ENCODE data around the gene FAM228B.

The FAM228B gene

DNA sequence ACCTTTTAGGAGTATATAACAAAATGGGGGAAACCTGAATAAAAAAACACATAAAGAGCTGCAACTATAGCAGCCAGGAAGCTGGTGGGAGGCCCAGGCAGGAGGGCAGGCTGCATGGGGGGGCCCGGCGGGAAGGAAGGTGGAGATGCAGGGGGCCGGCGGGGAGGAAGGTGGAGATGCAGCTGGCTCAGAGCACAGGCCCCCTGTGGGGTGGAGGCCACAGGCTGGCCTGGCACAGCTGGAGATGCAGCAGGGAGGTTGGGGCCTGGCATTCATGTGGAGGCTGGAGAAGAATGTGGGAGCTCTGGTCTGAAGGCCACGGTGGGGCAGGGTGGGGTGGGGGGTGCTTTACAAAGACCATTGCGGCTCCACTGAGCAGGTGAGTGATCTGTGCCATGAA lies 83.0 kb downstream of the FAM228B start:
- Histone ChIP-seq H3K9me3 (no peaks in the 10 kb centered on the region), H3K27me3 (no peaks in the 10 kb centered on the region), H3K4me3 (no peak overlapping the region), H3K36me3 (peaks cover 72 to 100% (median 88%) of the 10 kb centered on the region in 3 donors), H3K4me1 (no peaks in the 10 kb centered on the region), H3K27ac (no peak overlapping the region)
- no peak for DNase-seq
- intact Hi-C loops (cut with DNase I; ENCODE audit: low total_unique reads) = no loop called here
- TF ChIP-seq, protein P1, sequence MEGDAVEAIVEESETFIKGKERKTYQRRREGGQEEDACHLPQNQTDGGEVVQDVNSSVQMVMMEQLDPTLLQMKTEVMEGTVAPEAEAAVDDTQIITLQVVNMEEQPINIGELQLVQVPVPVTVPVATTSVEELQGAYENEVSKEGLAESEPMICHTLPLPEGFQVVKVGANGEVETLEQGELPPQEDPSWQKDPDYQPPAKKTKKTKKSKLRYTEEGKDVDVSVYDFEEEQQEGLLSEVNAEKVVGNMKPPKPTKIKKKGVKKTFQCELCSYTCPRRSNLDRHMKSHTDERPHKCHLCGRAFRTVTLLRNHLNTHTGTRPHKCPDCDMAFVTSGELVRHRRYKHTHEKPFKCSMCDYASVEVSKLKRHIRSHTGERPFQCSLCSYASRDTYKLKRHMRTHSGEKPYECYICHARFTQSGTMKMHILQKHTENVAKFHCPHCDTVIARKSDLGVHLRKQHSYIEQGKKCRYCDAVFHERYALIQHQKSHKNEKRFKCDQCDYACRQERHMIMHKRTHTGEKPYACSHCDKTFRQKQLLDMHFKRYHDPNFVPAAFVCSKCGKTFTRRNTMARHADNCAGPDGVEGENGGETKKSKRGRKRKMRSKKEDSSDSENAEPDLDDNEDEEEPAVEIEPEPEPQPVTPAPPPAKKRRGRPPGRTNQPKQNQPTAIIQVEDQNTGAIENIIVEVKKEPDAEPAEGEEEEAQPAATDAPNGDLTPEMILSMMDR (IDR thresholded peaks at IDR 0.05) = no peak

DNA sequence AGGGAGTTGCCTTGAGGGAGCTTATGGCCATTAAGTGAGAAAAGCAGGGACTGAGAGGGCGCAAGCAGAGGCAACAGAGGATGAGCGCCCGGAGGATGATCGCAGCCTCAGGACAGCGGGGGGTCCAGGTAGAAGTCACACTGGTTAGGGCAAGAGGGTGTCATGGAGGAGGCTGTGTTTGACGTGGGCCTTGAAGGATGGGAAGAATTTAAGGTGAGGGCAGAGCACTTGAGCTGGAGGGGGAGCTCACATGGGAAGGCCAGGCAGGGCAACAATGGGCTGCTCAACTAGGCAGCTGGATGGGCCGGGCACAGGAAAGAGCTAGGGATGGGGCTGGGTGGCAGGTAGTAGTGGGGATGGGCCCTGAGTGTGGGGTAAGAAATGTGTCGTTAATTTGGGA lies 83.4 kb downstream of the FAM228B start:
- Histone ChIP-seq H3K27ac (no peak overlapping the region), H3K4me1 (no peaks in the 10 kb centered on the region), H3K27me3 (no peaks in the 10 kb centered on the region), H3K4me3 (no peak overlapping the region), H3K36me3 (peaks cover 77 to 100% (median 90%) of the 10 kb centered on the region in 3 donors), H3K9me3 (no peaks in the 10 kb centered on the region)
- intact Hi-C loops (cut with DNase I; ENCODE audit: low total_unique reads) = no loop called here
- TF ChIP-seq, protein P1 (IDR thresholded peaks at IDR 0.05) = no peak
- DNase-seq = no peak

DNA sequence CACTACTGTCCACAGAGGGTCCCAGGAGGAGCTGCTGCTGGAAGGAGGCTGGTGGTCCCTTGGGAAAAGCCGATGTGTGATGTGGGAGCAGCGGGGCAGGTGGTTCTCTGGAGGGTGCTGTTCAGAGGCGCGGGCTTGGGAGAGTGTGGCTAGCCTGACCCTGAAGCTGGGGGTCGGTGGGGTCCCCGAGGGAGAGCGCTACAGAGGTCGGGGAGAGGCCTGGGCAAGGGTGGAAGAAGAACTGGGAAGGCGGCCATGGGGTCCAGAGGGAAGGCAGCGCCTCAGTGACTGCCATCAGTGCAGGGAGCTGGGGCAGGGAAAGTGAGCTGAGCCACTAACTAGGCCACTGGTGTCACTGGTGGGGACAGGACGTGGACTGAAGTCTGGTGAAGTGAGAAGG lies 84.1 kb downstream of the FAM228B start:
- TF ChIP-seq, protein P1 (IDR thresholded peaks at IDR 0.05) = no peak
- Histone ChIP-seq H3K4me1 (no peaks in the 10 kb centered on the region), H3K9me3 (no peaks in the 10 kb centered on the region), H3K27ac (no peak overlapping the region), H3K4me3 (no peak overlapping the region), H3K36me3 (peaks cover 83 to 100% (median 96%) of the 10 kb centered on the region in 3 donors), H3K27me3 (no peaks in the 10 kb centered on the region)
- DNase-seq = no peak
- intact Hi-C loops (cut with DNase I; ENCODE audit: low total_unique reads) = no loop called here

DNA sequence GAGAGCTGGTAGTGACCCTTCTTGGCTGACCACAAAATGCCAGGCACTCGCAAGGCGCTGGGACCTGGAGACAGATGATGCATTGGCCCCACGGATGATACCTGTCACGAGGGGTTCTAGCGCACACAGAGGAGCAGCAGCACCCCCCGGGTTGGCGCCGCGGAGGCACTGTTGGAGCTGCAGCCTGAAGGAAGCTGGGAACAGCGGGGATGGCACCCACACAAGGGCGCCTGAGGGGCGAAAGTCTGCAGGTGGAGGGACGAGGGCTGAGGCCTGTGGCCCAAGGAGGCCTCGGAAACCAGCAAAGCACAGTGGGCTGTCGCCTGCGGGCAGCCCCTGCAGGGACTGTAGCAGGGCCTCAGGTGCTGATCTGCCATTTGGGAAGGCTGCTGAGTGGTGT lies 85.2 kb downstream of the FAM228B start:
- TF ChIP-seq, protein P1 (IDR thresholded peaks at IDR 0.05) = no peak
- intact Hi-C loops (cut with DNase I; ENCODE audit: low total_unique reads) = no loop called here
- H3K4me3 ChIP-seq = no peak overlapping the region
- H3K9me3 ChIP-seq = no peaks in the 10 kb centered on the region
- no peaks in the 10 kb centered on the region for H3K4me1 ChIP-seq
- DNase-seq = no peak
- no peaks in the 10 kb centered on the region for H3K27me3 ChIP-seq
- no peak overlapping the region for H3K27ac ChIP-seq
- H3K36me3 ChIP-seq = peaks cover 87 to 99% (median 98%) of the 10 kb centered on the region in 3 donors

DNA sequence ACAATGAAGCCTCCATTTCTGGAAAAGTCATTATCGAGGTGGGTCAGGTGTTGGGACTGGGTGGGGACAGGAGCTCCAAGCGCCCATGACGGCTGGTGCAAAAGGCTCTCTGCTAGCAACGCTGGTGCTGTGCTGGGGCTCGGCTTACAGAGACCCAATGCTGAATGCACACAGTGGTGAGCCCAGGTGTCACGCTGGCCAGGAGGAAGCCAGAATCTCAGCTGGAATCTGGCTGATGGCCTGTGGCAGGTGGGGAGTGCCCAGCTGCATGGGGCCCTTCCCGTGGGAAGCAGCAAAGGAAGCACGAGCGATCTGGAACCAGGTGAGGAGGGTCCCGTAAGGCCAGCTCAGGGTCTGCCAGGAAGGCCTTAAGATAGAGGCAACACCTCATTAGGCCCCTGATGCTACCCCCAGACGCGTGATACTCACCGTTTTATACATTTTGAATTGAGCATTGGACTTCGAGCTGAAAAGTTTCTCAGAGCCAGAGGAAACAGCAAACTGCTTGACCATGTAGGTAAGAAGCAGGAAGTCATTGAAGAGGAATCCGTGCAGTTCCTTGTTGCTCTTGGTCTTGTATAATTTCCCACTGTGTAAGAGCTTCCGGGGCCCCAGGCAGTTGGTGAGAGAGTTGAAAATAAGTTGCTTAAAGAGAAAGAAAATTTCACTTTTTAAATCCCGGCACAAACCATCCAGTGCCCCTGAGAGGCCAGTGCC lies 86.3 kb downstream of the FAM228B start:
- H3K9me3 ChIP-seq = no peaks in the 10 kb centered on the region
- intact Hi-C loops (cut with DNase I; ENCODE audit: low total_unique reads) = no loop called here

More for the DNA sequence above, 86.3 kb downstream of the FAM228B start:
- no peak overlapping the region for H3K27ac ChIP-seq
- no peaks in the 10 kb centered on the region for H3K4me1 ChIP-seq
- peaks cover 80 to 88% (median 88%) of the 10 kb centered on the region in 3 donors for H3K36me3 ChIP-seq
- no peak for DNase-seq
- no peak overlapping the region for H3K4me3 ChIP-seq
- H3K27me3 ChIP-seq = no peaks in the 10 kb centered on the region
- TF ChIP-seq, protein P1 (IDR thresholded peaks at IDR 0.05) = no peak
